Body of pancreas (tissue), 4 donors: ENCODE measurements around the gene ENTR1.

Source experiments
- POLR2A ChIP-seq, 3 donors: fragments of 450-650 bp; IDR thresholded peaks; one replicate each; pipeline ENCODE4 v1.6.1; 2016; ENCODE audit warnings: antibody characterized with exemption in 3 of 3, mild to moderate bottlenecking in 2 of 3
- TF ChIP-seq, protein P1 (sequence below), 7 experiments: fragments of 450-650 bp in 4 of 7; fragments of 200-600 bp in 3 of 7; sonication (generic) in 3 of 7; IDR thresholded peaks; one replicate each; pipeline ENCODE4 v1.5.1; 2016 to 2019; ENCODE audit warnings: antibody characterized with exemption in 7 of 7

DNA sequence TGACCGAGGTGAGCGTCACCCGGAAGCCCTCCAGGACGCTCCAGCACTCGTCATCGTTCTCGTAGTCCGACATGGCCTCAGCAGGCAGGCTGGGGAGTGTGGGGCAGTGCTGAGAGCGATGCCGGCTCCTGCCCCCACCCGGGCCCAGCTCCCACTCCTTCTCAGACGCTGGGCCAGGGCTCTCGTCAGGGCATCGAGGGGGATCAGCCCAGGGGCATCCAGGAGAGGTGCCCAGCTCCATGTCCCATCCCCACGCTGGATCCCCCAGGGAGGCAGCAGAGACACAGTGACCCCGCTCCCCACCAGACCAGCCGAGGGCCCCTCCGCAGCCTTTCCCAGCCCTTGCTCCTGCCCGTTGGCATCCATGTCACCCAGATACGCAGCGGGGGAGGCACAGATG lies 38.4 kb downstream of the ENTR1 start:
- TF ChIP-seq, protein P1, sequence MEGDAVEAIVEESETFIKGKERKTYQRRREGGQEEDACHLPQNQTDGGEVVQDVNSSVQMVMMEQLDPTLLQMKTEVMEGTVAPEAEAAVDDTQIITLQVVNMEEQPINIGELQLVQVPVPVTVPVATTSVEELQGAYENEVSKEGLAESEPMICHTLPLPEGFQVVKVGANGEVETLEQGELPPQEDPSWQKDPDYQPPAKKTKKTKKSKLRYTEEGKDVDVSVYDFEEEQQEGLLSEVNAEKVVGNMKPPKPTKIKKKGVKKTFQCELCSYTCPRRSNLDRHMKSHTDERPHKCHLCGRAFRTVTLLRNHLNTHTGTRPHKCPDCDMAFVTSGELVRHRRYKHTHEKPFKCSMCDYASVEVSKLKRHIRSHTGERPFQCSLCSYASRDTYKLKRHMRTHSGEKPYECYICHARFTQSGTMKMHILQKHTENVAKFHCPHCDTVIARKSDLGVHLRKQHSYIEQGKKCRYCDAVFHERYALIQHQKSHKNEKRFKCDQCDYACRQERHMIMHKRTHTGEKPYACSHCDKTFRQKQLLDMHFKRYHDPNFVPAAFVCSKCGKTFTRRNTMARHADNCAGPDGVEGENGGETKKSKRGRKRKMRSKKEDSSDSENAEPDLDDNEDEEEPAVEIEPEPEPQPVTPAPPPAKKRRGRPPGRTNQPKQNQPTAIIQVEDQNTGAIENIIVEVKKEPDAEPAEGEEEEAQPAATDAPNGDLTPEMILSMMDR (IDR thresholded peaks at IDR 0.05): no peak
- no peak for TF ChIP-seq POLR2A (IDR thresholded peaks at IDR 0.05)
